H1 (cell line): ENCODE data around the gene SIGLECL1. TPM values are rescaled to one million over a fixed set of nuclear protein-coding genes. Genes with fewer than 3 reads are reported as not detected.

Source experiments
- CTCF ChIA-PET: fragments of 300-600 bp; sonication (Branson Sonifier 250); formaldehyde crosslinking; loops from one replicate; lab custom pipeline; 2021; ENCODE audit not compliant: partially characterized antibody; lab: Charles Lee
- POLR2A ChIA-PET: fragments of 300-600 bp; sonication (Branson Sonifier 250); formaldehyde crosslinking; loops from one replicate; lab custom pipeline; 2021; ENCODE audit warnings: inconsistent platforms; ENCODE audit not compliant: partially characterized antibody; lab: Charles Lee
- DNase-seq, 2 experiments: peaks; one replicate each; pipeline versions ENCODE4 v3.0.0 to v3.0.0-alpha.2; 2010 to 2022; ENCODE audit warnings: low spot score in 2 of 2, low read depth in 1 of 2, mixed read lengths in 1 of 2
- FAIRE-seq: peaks from 2 replicates; lab custom pipeline; 2011; peaks lifted over from hg19 to GRCh38; lab: Jason Lieb, UNC
- H2AFZ ChIP-seq: 2 replicates; pipeline ENCODE4 v1.8.1; 2012; ENCODE audit warnings: low read length, inconsistent platforms
- H2AK5ac ChIP-seq: 2 replicates; pipeline ENCODE4 v1.6.1; 2013; ENCODE audit warnings: low read depth, low read length
- H2BK120ac ChIP-seq: replicated peaks from 2 replicates; pipeline ENCODE3; 2013; ENCODE audit warnings: low read depth, low read length, inconsistent platforms
- H2BK12ac ChIP-seq: 2 replicates; pipeline ENCODE4 v1.6.1; 2013; ENCODE audit warnings: low read depth, low read length
- H2BK15ac ChIP-seq: 2 replicates; pipeline ENCODE4 v1.6.1; 2013; ENCODE audit warnings: low read length
- H2BK20ac ChIP-seq: 2 replicates; pipeline ENCODE4 v1.6.1; 2013; ENCODE audit warnings: low read length
- H2BK5ac ChIP-seq: 2 replicates; pipeline ENCODE4 v1.6.1; 2013; ENCODE audit warnings: low read depth, low read length
- H3K14ac ChIP-seq: 2 replicates; pipeline ENCODE4 v1.6.1; 2013; ENCODE audit warnings: inconsistent platforms; ENCODE audit not compliant: insufficient read length
- H3K18ac ChIP-seq: 2 replicates; pipeline ENCODE4 v1.6.1; 2013; ENCODE audit warnings: low read length; ENCODE audit errors: extremely low read depth
- H3K23ac ChIP-seq: 2 replicates; pipeline ENCODE4 v1.6.1; 2013; ENCODE audit warnings: inconsistent platforms; ENCODE audit not compliant: insufficient read length
- H3K23me2 ChIP-seq: 2 replicates; pipeline ENCODE4 v1.6.1; 2013; ENCODE audit warnings: low read depth, low read length
- H3K27ac ChIP-seq: 2 replicates; pipeline ENCODE4 v1.6.1; 2011; ENCODE audit warnings: low read depth, low read length, inconsistent platforms
- H3K27me3 ChIP-seq, 4 experiments: replicated peaks in 1 of 4; 1 replicate in 1 of 4; 2 replicates in 3 of 4; pipeline versions ENCODE4 v1.6.1 to v1.8.1; 2011 to 2013; ENCODE audit warnings: low read length in 3 of 4, mild to moderate bottlenecking in 3 of 4, inconsistent platforms in 2 of 4, mixed read lengths in 2 of 4, moderate library complexity in 1 of 4; ENCODE audit not compliant: control insufficient read depth in 3 of 4, insufficient read depth in 3 of 4; ENCODE audit errors: extremely low read depth in 1 of 4
- H3K36me3 ChIP-seq, 4 experiments: 2 replicates each; pipeline versions ENCODE4 v1.6.1 to v1.8.1; 2011 to 2013; ENCODE audit warnings: mild to moderate bottlenecking in 4 of 4, low read length in 3 of 4, moderate library complexity in 2 of 4, control low read depth in 1 of 4, inconsistent platforms in 1 of 4; ENCODE audit not compliant: insufficient read depth in 4 of 4, control insufficient read depth in 2 of 4
- H3K4ac ChIP-seq: replicated peaks from 2 replicates; pipeline ENCODE3; 2013; ENCODE audit warnings: low read length, low read depth, mixed read lengths, inconsistent platforms; ENCODE audit not compliant: insufficient read length
- H3K4me1 ChIP-seq, 4 experiments: replicated peaks in 1 of 4; 1 replicate in 1 of 4; 2 replicates in 3 of 4; pipeline versions ENCODE4 v1.6.1 to v1.8.1; 2011 to 2013; ENCODE audit warnings: low read length in 3 of 4, inconsistent platforms in 2 of 4, mixed read lengths in 1 of 4; ENCODE audit not compliant: insufficient read depth in 4 of 4, control insufficient read depth in 3 of 4
- H3K4me2 ChIP-seq, 2 experiments: 2 replicates each; pipeline versions ENCODE4 v1.6.1 to v1.8.1; 2011 to 2013; ENCODE audit warnings: low read depth in 2 of 2, low read length in 2 of 2, control low read depth in 1 of 2, inconsistent platforms in 1 of 2, mild to moderate bottlenecking in 1 of 2; ENCODE audit not compliant: insufficient read depth in 1 of 2
- H3K4me3 ChIP-seq, 4 experiments: fragments of 200-600, 300-600 bp in 1 of 4; sonication (generic), shearing (Covaris generic), sonication (Bioruptor Twin) in 1 of 4; 2 replicates each; pipeline versions ENCODE4 v1.5.1 to v1.8.1; 2011 to 2016; ENCODE audit warnings: low read length in 4 of 4, low read depth in 3 of 4, control low read depth in 2 of 4, inconsistent platforms in 2 of 4, mild to moderate bottlenecking in 2 of 4, mixed read lengths in 1 of 4, moderate library complexity in 1 of 4; ENCODE audit not compliant: insufficient read depth in 2 of 4; ENCODE audit errors: extremely low read depth in 1 of 4
- H3K56ac ChIP-seq: replicated peaks from 2 replicates; pipeline ENCODE3; 2013; ENCODE audit warnings: low read depth, mild to moderate bottlenecking, mixed read lengths, low read length, inconsistent platforms; ENCODE audit not compliant: insufficient read length
- H3K79me1 ChIP-seq: 2 replicates; pipeline ENCODE4 v1.6.1; 2013; ENCODE audit warnings: low read depth, low read length, control low read depth
- H3K79me2 ChIP-seq, 2 experiments: 2 replicates each; pipeline versions ENCODE4 v1.6.1 to v1.8.1; 2012 to 2013; ENCODE audit warnings: low read length in 2 of 2, mild to moderate bottlenecking in 2 of 2, inconsistent platforms in 1 of 2; ENCODE audit not compliant: insufficient read depth in 2 of 2, control insufficient read depth in 1 of 2
- H3K9ac ChIP-seq, 4 experiments: replicated peaks in 1 of 4; 1 replicate in 1 of 4; 2 replicates in 3 of 4; pipeline versions ENCODE4 v1.6.1 to v1.8.1; 2011 to 2013; ENCODE audit warnings: low read depth in 3 of 4, low read length in 3 of 4, control low read depth in 2 of 4, mild to moderate bottlenecking in 2 of 4, moderate library complexity in 2 of 4, inconsistent platforms in 1 of 4; ENCODE audit errors: extremely low read depth in 1 of 4
- H3K9me3 ChIP-seq, 2 experiments: 2 replicates each; pipeline versions ENCODE4 v1.6.1 to v1.8.1; 2012 to 2013; ENCODE audit warnings: mild to moderate bottlenecking in 2 of 2, moderate library complexity in 2 of 2, control low read depth in 1 of 2, inconsistent platforms in 1 of 2, low read depth in 1 of 2, low read length in 1 of 2, mixed read lengths in 1 of 2; ENCODE audit not compliant: insufficient read depth in 2 of 2
- H4K20me1 ChIP-seq, 2 experiments: replicated peaks in 1 of 2; 2 replicates each; pipeline versions ENCODE3 to v1.8.1; 2011 to 2013; ENCODE audit warnings: inconsistent platforms in 2 of 2, low read length in 2 of 2, mild to moderate bottlenecking in 1 of 2; ENCODE audit not compliant: insufficient read depth in 2 of 2, control insufficient read depth in 1 of 2
- H4K5ac ChIP-seq: 2 replicates; pipeline ENCODE4 v1.6.1; 2013; ENCODE audit warnings: low read length, low read depth, mixed read lengths, inconsistent platforms; ENCODE audit not compliant: insufficient read length
- H4K8ac ChIP-seq: 2 replicates; pipeline ENCODE4 v1.8.0; 2013; ENCODE audit warnings: mild to moderate bottlenecking, moderate library complexity, low read length, inconsistent platforms; ENCODE audit not compliant: insufficient read depth; ENCODE audit errors: extremely low read depth
- H4K91ac ChIP-seq: replicated peaks from 2 replicates; pipeline ENCODE3; 2013; ENCODE audit warnings: low read length, mixed read lengths, inconsistent platforms; ENCODE audit not compliant: insufficient read length
- CBX5 ChIP-seq: fragments of 300-800, 300-1000 bp; sonication (generic); IDR thresholded peaks from 2 replicates; pipeline ENCODE4 v1.7.1; 2016; ENCODE audit warnings: antibody characterized with exemption, low read length, low read depth
- CTCF ChIP-seq, 3 experiments: IDR thresholded peaks; 1 replicate in 2 of 3; 2 replicates in 1 of 3; pipeline versions ENCODE4 v1.5.1 to v1.6.1; 2011; ENCODE audit warnings: low read length in 3 of 3, mild to moderate bottlenecking in 3 of 3, inconsistent platforms in 2 of 3, low read depth in 1 of 3, moderate library complexity in 1 of 3; ENCODE audit not compliant: insufficient read depth in 1 of 3; ENCODE audit errors: control extremely low read depth in 1 of 3
- MAFK ChIP-seq: IDR thresholded peaks from 2 replicates; pipeline ENCODE4 v1.6.1; 2012; ENCODE audit warnings: low read depth, mild to moderate bottlenecking, improper control_type of control experiment, low read length
- SP1 ChIP-seq: IDR thresholded peaks from 2 replicates; pipeline ENCODE4 v1.6.1; 2011; ENCODE audit warnings: low read depth, low read length
- WGBS, 2 experiments: shearing (Covaris generic) in 1 of 2; methylation state at CpG; one replicate each; pipeline versions ENCODE4 v1.1.6 to v1.1.7; 2013 to 2015; ENCODE audit warnings: low lambda C conversion rate in 2 of 2, mixed read lengths in 2 of 2, inconsistent platforms in 1 of 2, low coverage in 1 of 2, missing lambda C conversion rate in 1 of 2; ENCODE audit not compliant: insufficient replicate concordance in 2 of 2, insufficient coverage in 1 of 2, insufficient read length in 1 of 2; ENCODE audit errors: extremely low coverage in 1 of 2, missing lambda C conversion rate in 1 of 2; 5-methylcytosine and 5-hydroxymethylcytosine counted together
- polyA plus RNA-seq, 7 experiments: library from polyadenylated mRNA; depleted of rRNA in 3 of 7; stranded (reverse) in 5 of 7; unstranded in 2 of 7; fragments of >200 nt in 5 of 7; fragments of 200-250 nt in 2 of 7; gene quantifications; 1 replicate in 5 of 7; 2 replicates in 1 of 7; 4 replicates in 1 of 7; pipeline versions ENCODE4 v1.2.1 to v1.2.3, GENCODE V29; 2011 to 2013; ENCODE audit warnings: missing spikeins in 2 of 7, mixed read lengths in 2 of 7
- total RNA-seq: library from RNA; stranded (reverse); fragmentation: NEBNext Ultra II Directional; extraction: Animal tissue kit (Norgen Biotek cat#: 25700); gene quantifications from 2 replicates; pipeline ENCODE4 v1.2.1, GENCODE V29; 2021

Gene SIGLECL1
- total and polyA plus RNA-seq, 2 of the 8 experiments (the other 6 are each of a cell fraction or from before 2014, with no cell fraction given), result not detected

GRCh38 chr19:51305479-51305878 is 54.6 kb downstream of the SIGLECL1 start:
- no peak overlapping the region for H3K18ac ChIP-seq
- H3K79me2 ChIP-seq, result no peaks in the 10 kb centered on the region
- H3K4me1 ChIP-seq, result peaks cover 0 to 4% (median 2%) of the 10 kb centered on the region in 4 experiments; a peak in 3 of 7 replicates
- DNase-seq (no peak), FAIRE-seq (no peak)
- H3K23ac ChIP-seq, result no peak overlapping the region
- H2AK5ac ChIP-seq, result no peak overlapping the region
- no peak overlapping the region for H2BK120ac ChIP-seq
- H4K20me1 ChIP-seq, result no peaks in the 10 kb centered on the region
- no peaks in the 10 kb centered on the region for H3K79me1 ChIP-seq
- H3K4ac ChIP-seq, result no peak overlapping the region
- H4K8ac ChIP-seq, result no peak overlapping the region
- no peak overlapping the region for H3K14ac ChIP-seq
- peaks cover 0 to 6% of the 10 kb centered on the region in 2 experiments; a peak in 2 of 4 replicates for H3K9me3 ChIP-seq
- 0 out of 2 replicates have a peak overlapping the region, but pooled peaks have one; percentile 13 for H2BK20ac ChIP-seq
- H4K91ac ChIP-seq, result no peak overlapping the region
- no peak overlapping the region for H3K9ac ChIP-seq
- no peak overlapping the region for H2BK12ac ChIP-seq
- no peak overlapping the region for H3K27ac ChIP-seq
- no peaks in the 10 kb centered on the region for H3K36me3 ChIP-seq
- no peak overlapping the region for H2BK5ac ChIP-seq
- CTCF ChIA-PET, result interaction anchor here (1.2 to 1.7 kb wide), 2 partner anchors 83 to 147 kb away, joined by 3 to 5 read pairs; partner anchors contain the start of gene LIM2
- H4K5ac ChIP-seq, result no peak overlapping the region
- no peaks in the 10 kb centered on the region; a peak in 1 of 7 replicates for H3K27me3 ChIP-seq
- 92% methylated on average over 3 of the region's 3 CpGs; no CpG with 5 or more reads in 1 of the 2 experiments for WGBS, 2 experiments
- no peak overlapping the region for H3K56ac ChIP-seq
- no peak overlapping the region for H3K4me3 ChIP-seq
- no peak overlapping the region for H2AFZ ChIP-seq
- no peak overlapping the region for H3K4me2 ChIP-seq
- POLR2A ChIA-PET, result interaction anchor here (0.9 to 1.0 kb wide), 2 partner anchors 18 to 134 kb away, joined by 3 read pairs; no protein-coding TSS in a partner anchor
- H3K23me2 ChIP-seq, result no peaks in the 10 kb centered on the region
- H2BK15ac ChIP-seq, result no peak overlapping the region
- TF ChIP-seq CBX5, result no peak
- no peak for TF ChIP-seq CTCF (IDR thresholded peaks at IDR 0.05; ENCODE audit: control extremely low read depth in 1 of 3, insufficient read depth in 1 of 3, low read depth in 1 of 3, low read length in 3 of 3)
- no peak for TF ChIP-seq MAFK
- TF ChIP-seq SP1, result no peak
